K562 (cell line): Measurements from ENCODE around the gene LAX1. TPM values are rescaled to one million over a fixed set of nuclear protein-coding genes. Genes with fewer than 3 reads are reported as not detected.

Experiments
- ETS1 ChIP-seq: conservative IDR thresholded peaks from 2 replicates; pipeline ENCODE4 v1.6.1; 2011; ENCODE audit warnings: low read depth, mild to moderate bottlenecking, low read length; ENCODE audit not compliant: control insufficient read depth
- GTF2A2 ChIP-seq: IDR thresholded peaks from 2 replicates; pipeline ENCODE4 v1.6.1; 2016; ENCODE audit warnings: mild to moderate bottlenecking, missing genetic modification characterization, missing compliant biosample characterization
- GTF2E2 ChIP-seq: fragments of 200-800 bp; sonication (Bioruptor generic); IDR thresholded peaks from 2 replicates; pipeline ENCODE4 v1.6.1; 2016; ENCODE audit warnings: missing genetic modification characterization, missing compliant biosample characterization
- MCM5 ChIP-seq: fragments of 450-650 bp; IDR thresholded peaks from 2 replicates; pipeline ENCODE4 v1.6.1; 2016; ENCODE audit warnings: low read depth
- RBFOX2 ChIP-seq: fragments of 200-400 bp; formaldehyde crosslinking; IDR thresholded peaks from 2 replicates; pipeline ENCODE4 v1.6.1; 2017; ENCODE audit warnings: low read depth, mild to moderate bottlenecking, low read length, moderate library complexity
- ZNF395 ChIP-seq: fragments of 200-800 bp; sonication (Bioruptor generic); IDR thresholded peaks from 2 replicates; pipeline ENCODE4 v1.6.1; 2017; ENCODE audit warnings: missing genetic modification characterization, missing compliant biosample characterization
- polyA plus RNA-seq, 8 experiments: library from polyadenylated mRNA; depleted of rRNA in 4 of 8; stranded (reverse) in 5 of 8; unstranded in 3 of 8; fragments of >200 nt; fragmentation: Nextera tagmentation in 2 of 8; fragmentation: Illumina TruSeq in 1 of 8; extraction: Ambion mirVana in 2 of 8; extraction: Trizol in 1 of 8; gene quantifications; 2 replicates each; pipeline versions ENCODE4 v1.2.1 to v1.2.3, GENCODE V29; 2011 to 2014; ENCODE audit warnings: inconsistent platforms in 1 of 8, missing spikeins in 1 of 8
- total RNA-seq, 7 experiments: library from RNA; depleted of rRNA in 6 of 7; stranded (reverse); fragments of >200 nt in 6 of 7; fragmentation: Illumina TruSeq in 2 of 7; extraction: Trizol in 2 of 7; gene quantifications; 2 replicates each; pipeline versions ENCODE4 v1.2.1 to v1.2.3, GENCODE V29; 2011 to 2021; ENCODE audit warnings: low replicate concordance in 1 of 7
- TF ChIP-seq, protein P1 (sequence below), 3 experiments: fragments of 200-800 bp in 1 of 3; sonication (Bioruptor generic) in 1 of 3; sonication (generic) in 1 of 3; formaldehyde crosslinking in 1 of 3; IDR thresholded peaks; 2 replicates each; pipeline versions ENCODE4 v1.6.1 to v1.8.0; 2016 to 2022; ENCODE audit warnings: mild to moderate bottlenecking in 2 of 3, missing compliant biosample characterization in 2 of 3, missing genetic modification characterization in 2 of 3, missing genetic modification reagents in 1 of 3
- TF ChIP-seq, protein P2 (sequence below), 2 experiments: fragments of 250-450 bp in 1 of 2; fragments of 450-650 bp in 1 of 2; sonication (Bioruptor Pico) in 1 of 2; IDR thresholded peaks; 2 replicates each; pipeline versions ENCODE4 v1.6.1 to v1.8.0; 2016 to 2021; ENCODE audit warnings: mild to moderate bottlenecking in 2 of 2, moderate library complexity in 2 of 2, missing compliant biosample characterization in 1 of 2, missing genetic modification characterization in 1 of 2
- TF ChIP-seq, protein P3 (sequence below): fragments of 450-650 bp; IDR thresholded peaks from 2 replicates; pipeline ENCODE4 v1.6.1; 2016; ENCODE audit warnings: mild to moderate bottlenecking, moderate library complexity

Gene LAX1
- total and polyA plus RNA-seq, 9 of the 15 experiments (the other 6 are each of a cell fraction or from before 2014, with no cell fraction given): not detected

- TF ChIP-seq ZNF395: no peak
- no peak for TF ChIP-seq MCM5
- TF ChIP-seq, protein P1, sequence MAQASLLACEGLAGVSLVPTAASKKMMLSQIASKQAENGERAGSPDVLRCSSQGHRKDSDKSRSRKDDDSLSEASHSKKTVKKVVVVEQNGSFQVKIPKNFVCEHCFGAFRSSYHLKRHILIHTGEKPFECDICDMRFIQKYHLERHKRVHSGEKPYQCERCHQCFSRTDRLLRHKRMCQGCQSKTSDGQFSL (CRISPR knock-in tag; IDR thresholded peaks at IDR 0.05): no peak
- TF ChIP-seq, protein P1 (tag; IDR thresholded peaks at IDR 0.05): peak in 1 of 2 experiments; percentile 87; a peak in 2 of 4 replicates
- no peak for TF ChIP-seq RBFOX2
- peak; percentile 58; the same call in 1 of the 2 replicates for TF ChIP-seq GTF2A2 (tag)
- no peak for TF ChIP-seq ETS1
- TF ChIP-seq, protein P2, sequence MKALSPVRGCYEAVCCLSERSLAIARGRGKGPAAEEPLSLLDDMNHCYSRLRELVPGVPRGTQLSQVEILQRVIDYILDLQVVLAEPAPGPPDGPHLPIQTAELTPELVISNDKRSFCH (CRISPR knock-in tag; IDR thresholded peaks at IDR 0.05): no peak
- TF ChIP-seq, protein P2 (tag; IDR thresholded peaks at IDR 0.05): peak; percentile 88; the same call in 1 of the 2 replicates
- TF ChIP-seq GTF2E2: no peak
- TF ChIP-seq, protein P3, sequence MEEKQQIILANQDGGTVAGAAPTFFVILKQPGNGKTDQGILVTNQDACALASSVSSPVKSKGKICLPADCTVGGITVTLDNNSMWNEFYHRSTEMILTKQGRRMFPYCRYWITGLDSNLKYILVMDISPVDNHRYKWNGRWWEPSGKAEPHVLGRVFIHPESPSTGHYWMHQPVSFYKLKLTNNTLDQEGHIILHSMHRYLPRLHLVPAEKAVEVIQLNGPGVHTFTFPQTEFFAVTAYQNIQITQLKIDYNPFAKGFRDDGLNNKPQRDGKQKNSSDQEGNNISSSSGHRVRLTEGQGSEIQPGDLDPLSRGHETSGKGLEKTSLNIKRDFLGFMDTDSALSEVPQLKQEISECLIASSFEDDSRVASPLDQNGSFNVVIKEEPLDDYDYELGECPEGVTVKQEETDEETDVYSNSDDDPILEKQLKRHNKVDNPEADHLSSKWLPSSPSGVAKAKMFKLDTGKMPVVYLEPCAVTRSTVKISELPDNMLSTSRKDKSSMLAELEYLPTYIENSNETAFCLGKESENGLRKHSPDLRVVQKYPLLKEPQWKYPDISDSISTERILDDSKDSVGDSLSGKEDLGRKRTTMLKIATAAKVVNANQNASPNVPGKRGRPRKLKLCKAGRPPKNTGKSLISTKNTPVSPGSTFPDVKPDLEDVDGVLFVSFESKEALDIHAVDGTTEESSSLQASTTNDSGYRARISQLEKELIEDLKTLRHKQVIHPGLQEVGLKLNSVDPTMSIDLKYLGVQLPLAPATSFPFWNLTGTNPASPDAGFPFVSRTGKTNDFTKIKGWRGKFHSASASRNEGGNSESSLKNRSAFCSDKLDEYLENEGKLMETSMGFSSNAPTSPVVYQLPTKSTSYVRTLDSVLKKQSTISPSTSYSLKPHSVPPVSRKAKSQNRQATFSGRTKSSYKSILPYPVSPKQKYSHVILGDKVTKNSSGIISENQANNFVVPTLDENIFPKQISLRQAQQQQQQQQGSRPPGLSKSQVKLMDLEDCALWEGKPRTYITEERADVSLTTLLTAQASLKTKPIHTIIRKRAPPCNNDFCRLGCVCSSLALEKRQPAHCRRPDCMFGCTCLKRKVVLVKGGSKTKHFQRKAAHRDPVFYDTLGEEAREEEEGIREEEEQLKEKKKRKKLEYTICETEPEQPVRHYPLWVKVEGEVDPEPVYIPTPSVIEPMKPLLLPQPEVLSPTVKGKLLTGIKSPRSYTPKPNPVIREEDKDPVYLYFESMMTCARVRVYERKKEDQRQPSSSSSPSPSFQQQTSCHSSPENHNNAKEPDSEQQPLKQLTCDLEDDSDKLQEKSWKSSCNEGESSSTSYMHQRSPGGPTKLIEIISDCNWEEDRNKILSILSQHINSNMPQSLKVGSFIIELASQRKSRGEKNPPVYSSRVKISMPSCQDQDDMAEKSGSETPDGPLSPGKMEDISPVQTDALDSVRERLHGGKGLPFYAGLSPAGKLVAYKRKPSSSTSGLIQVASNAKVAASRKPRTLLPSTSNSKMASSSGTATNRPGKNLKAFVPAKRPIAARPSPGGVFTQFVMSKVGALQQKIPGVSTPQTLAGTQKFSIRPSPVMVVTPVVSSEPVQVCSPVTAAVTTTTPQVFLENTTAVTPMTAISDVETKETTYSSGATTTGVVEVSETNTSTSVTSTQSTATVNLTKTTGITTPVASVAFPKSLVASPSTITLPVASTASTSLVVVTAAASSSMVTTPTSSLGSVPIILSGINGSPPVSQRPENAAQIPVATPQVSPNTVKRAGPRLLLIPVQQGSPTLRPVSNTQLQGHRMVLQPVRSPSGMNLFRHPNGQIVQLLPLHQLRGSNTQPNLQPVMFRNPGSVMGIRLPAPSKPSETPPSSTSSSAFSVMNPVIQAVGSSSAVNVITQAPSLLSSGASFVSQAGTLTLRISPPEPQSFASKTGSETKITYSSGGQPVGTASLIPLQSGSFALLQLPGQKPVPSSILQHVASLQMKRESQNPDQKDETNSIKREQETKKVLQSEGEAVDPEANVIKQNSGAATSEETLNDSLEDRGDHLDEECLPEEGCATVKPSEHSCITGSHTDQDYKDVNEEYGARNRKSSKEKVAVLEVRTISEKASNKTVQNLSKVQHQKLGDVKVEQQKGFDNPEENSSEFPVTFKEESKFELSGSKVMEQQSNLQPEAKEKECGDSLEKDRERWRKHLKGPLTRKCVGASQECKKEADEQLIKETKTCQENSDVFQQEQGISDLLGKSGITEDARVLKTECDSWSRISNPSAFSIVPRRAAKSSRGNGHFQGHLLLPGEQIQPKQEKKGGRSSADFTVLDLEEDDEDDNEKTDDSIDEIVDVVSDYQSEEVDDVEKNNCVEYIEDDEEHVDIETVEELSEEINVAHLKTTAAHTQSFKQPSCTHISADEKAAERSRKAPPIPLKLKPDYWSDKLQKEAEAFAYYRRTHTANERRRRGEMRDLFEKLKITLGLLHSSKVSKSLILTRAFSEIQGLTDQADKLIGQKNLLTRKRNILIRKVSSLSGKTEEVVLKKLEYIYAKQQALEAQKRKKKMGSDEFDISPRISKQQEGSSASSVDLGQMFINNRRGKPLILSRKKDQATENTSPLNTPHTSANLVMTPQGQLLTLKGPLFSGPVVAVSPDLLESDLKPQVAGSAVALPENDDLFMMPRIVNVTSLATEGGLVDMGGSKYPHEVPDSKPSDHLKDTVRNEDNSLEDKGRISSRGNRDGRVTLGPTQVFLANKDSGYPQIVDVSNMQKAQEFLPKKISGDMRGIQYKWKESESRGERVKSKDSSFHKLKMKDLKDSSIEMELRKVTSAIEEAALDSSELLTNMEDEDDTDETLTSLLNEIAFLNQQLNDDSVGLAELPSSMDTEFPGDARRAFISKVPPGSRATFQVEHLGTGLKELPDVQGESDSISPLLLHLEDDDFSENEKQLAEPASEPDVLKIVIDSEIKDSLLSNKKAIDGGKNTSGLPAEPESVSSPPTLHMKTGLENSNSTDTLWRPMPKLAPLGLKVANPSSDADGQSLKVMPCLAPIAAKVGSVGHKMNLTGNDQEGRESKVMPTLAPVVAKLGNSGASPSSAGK: no peak
These were observed 13.8 kb downstream of the LAX1 start (continued) for GRCh38 chr1:203778789-203779188.
